Hematopoietic multipotent progenitor cell (in vitro differentiated cells): ENCODE measurements around the gene CD80. TPM values are rescaled to one million over a fixed set of nuclear protein-coding genes. Genes with fewer than 3 reads are reported as not detected.
A peak's percentile ranks its signal among the peaks of the same experiment; 100 is the strongest.

Source experiments
- DNase-seq, 3 donors: peaks; one replicate each; pipeline ENCODE4 v3.0.0-alpha.2; 2011 to 2015; ENCODE audit warnings: low read depth in 2 of 3, low spot score in 2 of 3
- total RNA-seq: library from RNA; depleted of rRNA; stranded (reverse); fragments of >200 nt; gene quantifications from one replicate; pipeline ENCODE4 v1.2.3, GENCODE V29; 2012

Gene CD80
- total RNA-seq, 1 donor: 0.54 TPM

DNA sequence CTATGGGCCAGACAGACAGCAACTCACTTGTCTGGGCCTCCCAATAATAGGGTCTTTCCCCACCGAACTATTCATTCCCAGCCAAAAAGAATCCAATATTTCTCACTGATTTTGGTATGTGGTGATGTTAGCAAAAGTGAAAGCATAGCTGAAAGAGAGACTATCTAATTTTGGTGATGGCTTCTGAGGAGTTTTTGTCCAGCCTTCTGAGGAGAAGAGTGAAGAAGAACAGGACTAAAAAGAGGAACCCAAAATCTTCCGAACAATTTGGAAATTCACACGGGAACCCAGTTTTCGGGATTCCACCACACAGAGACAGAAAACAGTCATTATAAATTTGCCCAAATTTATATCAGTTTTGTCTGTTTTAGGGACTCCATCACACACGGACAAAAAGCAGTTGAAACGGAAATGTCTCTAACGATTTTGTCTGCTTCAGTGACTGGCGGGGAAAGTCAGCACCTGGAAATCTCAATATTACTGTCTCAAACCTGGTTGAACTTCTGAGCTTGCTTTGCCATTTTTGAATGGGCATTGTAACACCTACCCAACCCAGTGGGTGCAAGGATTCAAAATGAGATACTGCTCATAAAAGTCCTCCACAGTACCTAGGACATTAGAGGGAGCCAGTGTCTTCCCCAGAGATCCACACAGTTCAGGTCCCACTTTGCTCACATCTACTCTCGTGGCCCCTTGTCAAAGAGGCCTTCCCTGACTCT, 9.1 kb downstream of the CD80 start:
- no peak for DNase-seq

DNA sequence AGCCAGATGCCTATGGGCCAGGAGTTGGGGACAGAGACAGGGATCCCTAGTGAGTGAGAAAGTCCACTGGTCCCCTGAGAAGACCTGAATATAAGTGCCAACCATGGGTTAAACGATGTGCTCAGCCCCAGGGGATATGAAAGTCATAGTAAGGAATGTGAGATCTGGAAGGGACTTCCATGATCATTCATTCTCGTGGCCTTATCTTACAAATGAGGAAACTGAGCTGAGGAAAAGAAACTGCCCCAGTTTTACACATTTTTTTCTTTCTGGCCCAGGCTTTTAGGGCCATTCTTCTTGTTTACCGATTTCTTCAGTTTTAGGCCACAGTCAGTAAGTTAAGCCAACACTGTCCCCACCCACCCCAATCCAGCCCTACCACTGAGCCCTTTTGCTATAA, 11.1 kb downstream of the CD80 start:
- DNase-seq: no peak

DNA sequence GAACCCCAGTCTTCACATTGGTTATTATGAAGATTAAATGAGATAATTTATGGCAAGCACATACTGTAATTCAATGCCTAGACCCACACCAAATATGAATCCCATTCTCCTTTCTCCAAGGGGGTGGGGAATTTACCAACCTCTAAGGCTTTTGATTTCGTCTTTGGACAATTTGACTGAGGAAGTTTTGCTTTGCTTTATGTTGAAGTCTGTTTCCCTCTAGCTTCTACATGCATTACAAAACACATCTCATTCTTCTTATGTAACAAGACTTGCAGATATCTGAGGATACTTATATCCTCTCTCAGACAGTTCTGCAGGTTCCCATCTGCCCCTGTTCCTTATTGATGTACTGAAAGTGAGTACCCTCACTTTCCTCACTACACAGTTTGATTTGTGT, 12.2 kb downstream of the CD80 start:
- DNase-seq: no peak

DNA sequence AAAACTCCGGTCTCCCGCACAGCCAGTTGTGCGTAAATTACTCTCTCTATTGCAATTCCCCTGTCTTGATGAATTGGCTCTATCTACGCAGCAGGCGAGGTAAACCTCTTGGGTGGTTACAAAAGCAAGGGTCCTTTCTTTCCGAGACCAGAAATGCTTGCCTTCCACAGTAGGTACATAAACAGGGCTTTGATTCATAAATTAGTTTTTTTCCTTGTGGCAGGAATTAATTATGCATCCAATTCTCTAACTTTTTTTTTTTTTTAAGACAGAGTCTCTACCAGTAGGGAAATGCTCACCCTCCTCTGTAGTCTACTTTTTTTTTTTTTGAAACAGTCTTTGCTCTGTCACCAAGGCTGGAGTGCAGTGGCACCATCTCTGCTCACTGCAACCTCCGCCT, 16.3 kb downstream of the CD80 start:
- no peak for DNase-seq

DNA sequence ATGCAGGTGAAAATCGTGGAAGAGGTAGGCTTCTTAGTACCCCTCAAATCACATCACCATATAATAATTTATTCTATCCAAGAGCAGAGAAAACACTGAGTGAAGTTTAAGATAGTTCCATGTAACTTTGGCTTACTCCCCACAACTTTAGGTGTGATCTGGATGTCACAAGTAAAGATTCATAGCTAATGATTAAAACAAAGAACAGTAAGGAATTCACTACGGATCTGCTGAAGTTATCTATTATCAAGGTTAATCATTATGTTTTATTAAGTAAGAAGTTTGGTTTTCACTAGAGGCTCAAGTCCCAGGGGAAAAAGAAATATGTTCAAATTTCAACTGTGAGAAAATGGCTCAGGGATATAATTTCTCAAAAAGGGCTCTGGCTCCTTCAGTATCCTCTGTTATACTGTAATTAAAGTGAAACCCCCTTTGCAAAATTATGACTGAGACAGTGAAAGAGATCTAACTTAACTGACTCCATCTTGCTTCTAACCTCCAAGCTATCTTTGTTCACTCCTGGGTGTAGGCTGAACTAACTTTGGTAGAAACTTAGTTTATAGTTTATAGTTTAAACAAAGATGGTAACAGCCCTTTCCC, 17.1 kb downstream of the CD80 start:
- DNase-seq: no peak

DNA sequence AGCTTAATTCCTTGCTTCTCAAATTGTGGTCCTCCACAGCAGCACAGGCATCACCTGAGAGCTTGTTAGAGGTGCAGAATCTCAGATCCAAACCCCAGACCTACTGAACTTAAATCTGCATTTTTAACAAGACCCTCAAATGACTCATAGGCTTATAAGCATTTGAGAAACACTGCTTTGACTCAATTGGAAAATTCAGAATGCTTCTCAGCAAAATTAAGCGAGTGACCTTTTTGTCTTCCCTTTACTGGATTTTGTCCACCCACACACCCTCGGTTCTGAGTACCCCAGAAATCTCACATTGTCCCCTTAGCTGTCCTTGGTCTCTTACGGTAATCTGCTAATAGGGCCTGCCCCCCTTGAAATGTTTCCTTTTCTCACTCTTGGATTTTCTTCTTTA, 17.9 kb downstream of the CD80 start:
- DNase-seq: no peak

DNA sequence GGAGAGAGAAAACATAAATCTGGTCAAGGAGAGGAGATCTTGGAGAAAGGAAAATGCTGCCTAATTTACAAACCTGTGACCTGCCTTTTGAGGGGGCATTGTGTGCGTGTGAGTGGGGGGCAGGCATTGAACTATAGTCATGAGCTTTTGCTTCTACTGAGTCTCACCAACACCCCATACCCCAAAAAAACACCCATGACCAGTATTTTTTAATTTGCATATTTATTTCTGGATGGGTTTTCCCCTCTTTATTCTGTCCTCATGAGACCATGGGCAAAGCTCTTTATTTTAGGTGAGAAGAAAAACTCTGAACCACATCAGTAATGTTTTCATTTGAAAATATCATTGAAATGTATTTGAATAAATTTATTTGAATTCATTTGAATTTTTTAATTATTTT, 20.6 kb downstream of the CD80 start:
- DNase-seq: no peak

DNA sequence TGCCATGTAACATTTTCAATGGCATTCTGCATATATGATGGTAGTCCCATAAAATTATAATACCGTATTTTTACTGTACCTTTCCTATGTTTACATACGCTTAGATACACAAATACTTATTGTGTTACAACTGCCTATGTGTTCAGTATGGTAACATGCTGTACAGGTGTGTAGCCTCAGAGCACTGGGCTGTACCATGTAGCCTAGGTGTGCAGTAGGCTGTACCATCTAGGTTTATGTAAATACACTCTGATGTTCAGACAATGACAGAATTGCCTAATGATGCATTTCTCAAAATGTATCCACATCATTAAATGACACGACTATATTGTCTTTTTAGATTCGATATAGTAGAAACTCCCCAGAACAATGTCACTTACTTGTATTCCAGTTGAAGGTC, 22.7 kb downstream of the CD80 start:
- DNase-seq: no peak

DNA sequence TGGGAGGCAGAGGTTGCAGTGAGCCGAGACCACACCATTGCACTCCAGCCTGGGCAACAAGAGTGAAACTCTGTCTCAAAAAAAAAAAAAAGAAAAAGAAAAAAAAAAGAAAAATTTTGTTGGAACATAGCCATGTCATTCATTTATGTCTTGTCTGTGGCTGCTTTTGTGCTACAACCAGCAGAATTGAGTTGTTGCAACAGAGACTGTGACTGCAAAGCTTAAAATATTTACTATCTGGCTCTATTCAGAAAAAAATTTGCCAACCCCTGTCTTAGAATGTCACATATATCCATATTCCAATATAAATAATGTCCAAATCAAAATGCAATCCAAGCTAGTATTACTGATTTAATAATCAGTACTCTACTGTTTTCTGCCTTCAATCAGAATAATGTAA, 25.1 kb downstream of the CD80 start:
- DNase-seq: no peak

DNA sequence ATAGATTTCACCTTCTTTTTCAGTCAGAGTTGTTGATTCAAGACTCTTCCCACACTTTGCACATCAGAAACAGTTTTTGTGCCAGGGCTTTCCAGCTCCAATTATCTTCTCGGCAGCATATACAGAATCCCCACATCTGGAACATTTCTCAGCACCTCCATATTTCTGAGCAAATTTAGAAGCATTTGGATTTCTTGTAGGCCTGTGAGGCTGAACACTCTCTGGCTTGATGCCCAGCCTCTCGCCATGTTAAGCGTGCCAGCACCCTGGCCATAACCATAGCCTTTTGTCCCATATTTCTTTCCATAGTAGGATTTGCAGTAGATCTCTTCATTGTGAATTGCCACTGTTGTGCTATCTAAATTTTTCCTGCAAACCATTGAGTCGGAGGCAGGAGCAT, 28.3 kb downstream of the CD80 start:
- no peak for DNase-seq

DNA sequence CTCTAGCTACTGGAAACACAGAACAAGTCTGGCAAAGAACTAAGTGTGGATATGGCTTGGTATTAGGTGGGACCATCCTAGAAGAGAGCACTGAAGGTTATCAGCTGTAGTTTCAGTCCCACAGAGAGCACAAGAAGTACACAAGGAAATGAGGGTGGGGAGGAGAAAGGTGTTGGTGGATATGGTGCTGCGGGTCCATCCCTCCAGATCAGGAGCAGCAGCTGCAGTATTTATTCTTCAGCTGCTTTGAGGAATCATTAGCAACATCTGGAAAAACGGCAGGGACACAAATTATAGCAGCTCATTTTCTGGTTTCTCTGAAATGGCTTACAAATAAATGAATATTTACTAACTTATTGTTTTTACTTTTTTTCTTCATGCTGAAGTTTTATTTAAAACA, 29.0 kb downstream of the CD80 start:
- no peak for DNase-seq

DNA sequence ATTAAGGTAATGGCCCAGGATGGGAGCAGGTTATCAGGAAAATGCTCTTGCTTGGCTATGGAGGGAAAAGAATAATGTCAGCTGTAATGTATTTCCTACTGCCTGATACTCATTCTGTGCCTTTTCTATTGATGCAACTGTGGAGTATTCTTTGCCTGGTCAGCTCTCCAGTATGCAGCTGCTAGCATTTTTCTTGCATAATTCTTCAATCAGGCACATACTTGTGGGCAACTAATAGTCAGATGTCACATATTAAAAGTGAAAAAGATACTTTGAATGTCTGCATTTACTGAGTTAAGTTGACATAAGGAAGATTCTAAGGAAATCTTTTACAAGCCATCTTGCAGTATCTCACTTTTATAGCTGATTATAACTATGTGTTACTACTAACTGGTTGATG, 29.5 kb downstream of the CD80 start:
- DNase-seq: no peak

DNA sequence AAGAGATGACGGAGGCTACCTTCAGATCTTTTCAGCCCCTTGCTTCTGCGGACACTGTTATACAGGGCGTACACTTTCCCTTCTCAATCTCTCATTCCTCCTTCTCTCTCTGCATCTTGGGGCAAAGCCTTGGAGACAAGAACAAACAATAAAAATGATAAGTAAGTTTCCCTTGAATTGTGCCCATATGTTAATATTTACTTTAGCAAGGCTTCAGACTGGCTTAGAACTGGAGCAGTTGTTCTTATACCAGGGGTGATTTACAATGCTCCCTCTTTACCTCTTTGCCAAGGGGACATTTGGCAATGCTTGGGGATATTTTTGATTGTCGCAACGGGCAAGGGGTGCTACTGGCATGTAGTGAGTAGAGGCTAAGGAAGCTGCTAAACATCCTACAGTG, 31.7 kb downstream of the CD80 start:
- DNase-seq: no peak

DNA sequence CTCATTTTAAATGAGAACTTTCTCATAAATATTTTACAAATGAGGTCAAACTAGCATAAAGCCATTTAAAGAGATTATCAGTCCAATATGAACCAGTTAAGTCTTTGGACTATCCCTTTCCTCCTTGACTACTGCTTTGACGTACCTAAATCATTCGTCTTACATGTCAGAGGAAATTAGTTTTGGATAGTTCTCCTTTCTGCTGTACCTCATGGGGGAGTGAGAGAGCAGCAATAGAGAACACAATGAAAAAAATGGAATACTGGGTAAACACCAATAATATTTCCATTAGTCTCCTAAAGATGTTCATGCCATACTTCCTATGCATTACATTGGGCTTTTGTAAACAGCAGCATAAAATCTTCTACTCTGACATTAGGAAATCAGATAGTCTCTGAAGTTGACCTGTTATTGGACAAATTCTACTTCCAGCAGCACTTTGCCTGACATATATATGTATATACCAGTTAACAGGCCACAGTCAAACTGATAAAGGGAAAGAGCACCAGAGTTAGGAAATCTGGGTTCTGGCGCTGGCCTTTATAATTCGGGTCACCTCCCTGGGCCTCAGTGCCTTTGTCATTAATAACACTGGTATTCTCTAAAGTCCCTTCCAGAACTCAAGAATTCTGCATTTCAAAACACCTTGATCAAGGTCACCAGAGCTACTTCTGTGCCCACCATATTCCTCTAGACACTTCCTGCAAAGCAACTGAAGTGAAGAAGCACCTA, 34.3 kb downstream of the CD80 start:
- DNase-seq: peak in 2 of 3 donors; percentile 35 to 52

DNA sequence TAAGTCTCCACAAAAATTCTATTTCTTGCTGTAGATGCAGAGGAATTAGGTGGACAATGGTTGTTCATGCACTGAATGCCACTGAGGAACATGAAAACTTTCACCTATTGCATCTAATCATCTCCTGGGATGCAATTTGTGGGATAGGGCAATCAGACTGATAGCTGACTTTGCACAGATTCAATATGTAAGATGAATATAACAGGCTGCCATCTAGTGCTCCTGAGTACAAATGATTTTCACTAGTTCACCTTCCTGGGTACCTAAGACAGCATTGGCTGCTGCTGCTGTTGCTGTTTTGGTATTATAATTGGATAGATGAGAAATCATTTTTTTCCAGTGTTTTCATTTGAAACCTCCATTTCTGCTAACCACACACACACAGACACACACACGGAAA, 41.4 kb downstream of the CD80 start:
- no peak for DNase-seq

DNA sequence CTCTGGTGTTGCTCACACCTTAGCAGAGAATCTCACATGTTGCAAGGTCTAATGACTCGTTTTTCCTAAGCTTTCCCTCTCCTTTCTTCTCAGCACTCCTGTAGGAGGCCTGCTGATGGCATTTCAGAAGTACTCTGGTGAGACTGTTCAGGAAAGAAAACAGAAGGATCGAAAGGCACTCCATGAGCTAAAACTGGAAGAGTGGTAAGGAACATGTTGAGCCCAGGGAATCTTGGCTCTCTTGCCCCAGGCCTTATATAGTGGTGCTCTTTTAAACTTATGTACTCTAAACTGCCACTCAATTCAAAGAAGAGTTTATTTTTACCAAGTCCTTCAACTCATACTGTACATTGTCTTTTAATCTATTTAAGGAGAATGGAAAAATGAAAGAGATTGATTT, 42.3 kb downstream of the CD80 start:
- no peak for DNase-seq

DNA sequence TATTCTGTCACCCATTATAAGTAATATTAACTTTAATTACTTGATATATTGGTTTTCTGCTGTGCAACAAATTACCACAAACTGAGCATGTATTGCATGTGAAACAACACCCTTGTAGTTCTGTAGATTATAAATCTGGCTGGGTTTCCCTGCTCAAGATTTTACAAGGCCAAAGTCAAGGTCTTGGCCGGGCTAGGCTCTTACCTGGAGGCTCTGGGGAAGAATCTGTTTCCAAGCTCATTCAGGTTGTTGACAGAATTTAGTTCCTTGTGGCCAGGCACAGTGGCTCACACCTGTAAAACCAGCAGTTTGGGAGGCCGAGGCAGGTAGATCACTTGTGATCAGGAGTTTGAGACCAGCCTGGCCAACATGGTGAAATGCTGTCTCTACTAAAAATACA, 44.8 kb downstream of the CD80 start:
- no peak for DNase-seq

DNA sequence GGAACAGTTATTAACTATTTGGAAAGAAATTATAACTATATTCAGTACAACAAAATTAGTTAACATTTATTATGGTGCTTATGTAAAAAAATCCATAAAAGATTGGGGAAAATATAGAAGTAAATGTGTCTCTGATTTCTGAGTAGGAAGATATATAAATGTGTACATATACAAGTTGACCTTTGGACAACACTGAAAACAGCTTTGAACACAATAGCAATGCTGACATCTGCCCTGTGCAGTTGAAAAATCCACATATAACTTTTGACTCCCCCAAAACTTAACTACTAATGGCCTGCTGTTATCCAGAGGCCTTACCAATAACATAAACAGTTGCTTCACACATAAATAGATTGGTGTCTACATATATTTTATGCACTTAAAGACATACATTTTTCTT, 48.7 kb downstream of the CD80 start:
- DNase-seq: no peak

DNA sequence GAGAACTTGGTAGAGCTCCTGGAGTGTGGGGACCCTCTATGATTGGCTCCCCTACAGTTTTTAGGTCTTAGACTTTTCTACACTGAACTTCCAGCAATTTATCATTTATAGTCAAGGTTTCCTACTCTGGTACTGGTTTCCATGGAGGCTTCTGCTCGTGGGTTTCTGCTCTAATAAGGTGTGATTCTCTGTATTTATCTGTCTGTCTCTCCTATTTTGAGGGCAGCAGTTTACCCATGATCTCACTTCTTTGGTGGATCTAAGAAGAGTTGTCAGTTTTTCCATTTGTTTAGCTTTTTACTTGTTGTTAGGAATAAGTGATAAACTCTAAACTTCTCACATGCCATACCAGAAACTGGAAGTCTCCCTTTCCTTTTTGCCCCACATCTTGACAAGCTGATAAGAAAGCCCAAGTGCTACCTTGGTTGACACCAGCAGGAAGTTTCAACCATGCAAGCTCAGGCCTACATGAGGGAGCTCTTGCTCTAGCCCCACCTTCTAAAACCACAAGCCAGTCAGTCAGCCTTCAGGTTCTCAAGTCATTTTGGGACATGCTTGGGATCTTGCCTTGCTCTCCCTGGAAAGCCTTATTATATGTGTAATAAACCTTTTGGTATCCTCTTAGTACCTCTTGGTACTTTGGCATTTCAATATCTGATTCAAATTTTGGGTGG, 51.1 kb downstream of the CD80 start:
- DNase-seq: peak in 2 of 3 donors; percentile 59 to 89

DNA sequence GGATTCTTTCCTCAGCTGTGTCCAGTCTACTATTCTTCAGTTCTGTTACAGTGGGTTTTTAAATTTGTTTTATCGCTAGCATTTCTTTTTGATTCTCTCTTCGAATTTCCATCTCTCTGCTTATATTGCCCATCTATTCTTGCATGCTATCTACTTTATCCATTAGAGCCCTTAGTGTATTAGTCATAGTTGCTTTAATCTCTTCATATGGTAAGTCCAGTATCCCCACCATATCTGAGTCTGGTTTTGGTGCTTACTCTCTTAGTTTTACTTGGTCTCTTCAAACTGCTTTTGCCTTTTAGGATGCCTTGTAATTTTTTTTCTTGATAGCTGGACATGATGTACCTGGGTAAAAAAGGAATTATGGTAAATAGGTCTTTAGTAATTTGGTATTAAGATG, 52.0 kb downstream of the CD80 start:
- no peak for DNase-seq

DNA sequence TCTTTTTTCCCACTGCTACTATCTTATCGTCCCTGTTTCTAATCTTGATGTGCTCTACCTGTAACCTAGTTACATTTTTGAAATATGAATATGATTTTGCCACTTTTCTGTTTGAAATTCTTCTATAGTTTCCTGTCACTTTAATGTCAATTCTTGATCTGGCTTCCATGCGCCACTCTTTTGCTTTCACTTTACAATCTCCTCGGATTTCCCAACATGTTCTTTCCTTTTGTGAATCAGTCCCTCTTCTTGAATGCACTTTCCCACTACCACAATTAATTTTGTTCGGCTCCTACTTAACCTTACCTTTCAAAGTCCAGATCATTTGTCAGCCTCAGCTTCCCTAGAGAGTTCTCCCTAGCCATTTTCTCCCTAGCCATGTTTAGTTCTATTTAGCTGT, 52.8 kb downstream of the CD80 start:
- no peak for DNase-seq

DNA sequence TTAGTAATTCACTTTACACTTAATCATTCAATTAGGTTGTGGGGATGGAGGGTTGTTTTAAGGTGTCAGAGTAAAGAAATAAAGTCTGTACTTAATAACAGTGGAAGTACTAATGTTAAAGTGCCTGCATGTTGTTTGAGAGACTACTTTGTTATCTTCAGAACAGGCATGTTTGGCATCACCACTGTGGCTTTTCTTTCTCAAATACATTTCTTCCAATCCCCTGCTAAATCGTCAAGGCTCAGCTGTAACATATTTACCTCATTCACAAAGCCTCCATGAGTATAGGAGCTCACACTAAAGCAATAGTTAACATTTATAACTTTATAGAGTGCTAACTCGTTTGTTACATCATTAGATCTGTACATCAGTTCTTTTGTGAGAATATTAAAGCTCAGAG, 58.5 kb downstream of the CD80 start:
- no peak for DNase-seq
